NB4 (cell line): ENCODE data around the gene DERA.

Experiments
- DNase-seq: peaks from one replicate; pipeline ENCODE4 v3.0.0; 2010; ENCODE audit warnings: low read depth
- H3K4me3 ChIP-seq: one replicate; pipeline ENCODE4 v1.5.1; 2011; ENCODE audit warnings: mild to moderate bottlenecking, low read depth, low read length, moderate library complexity
- CTCF ChIP-seq: IDR thresholded peaks from one replicate; pipeline ENCODE4 v1.5.1; 2012; ENCODE audit warnings: low read depth, low read length
- MAX ChIP-seq: IDR thresholded peaks from 2 replicates; pipeline ENCODE4 v1.6.1; 2011; ENCODE audit warnings: low read depth, low read length
- MYC ChIP-seq: IDR thresholded peaks from 2 replicates; pipeline ENCODE4 v1.6.1; 2011; ENCODE audit warnings: low read depth, low read length
- POLR2A ChIP-seq: IDR thresholded peaks from 2 replicates; pipeline ENCODE4 v1.6.1; 2011; ENCODE audit warnings: mild to moderate bottlenecking; ENCODE audit not compliant: insufficient read length; ENCODE audit errors: extremely low read depth

DERA gene

DNA sequence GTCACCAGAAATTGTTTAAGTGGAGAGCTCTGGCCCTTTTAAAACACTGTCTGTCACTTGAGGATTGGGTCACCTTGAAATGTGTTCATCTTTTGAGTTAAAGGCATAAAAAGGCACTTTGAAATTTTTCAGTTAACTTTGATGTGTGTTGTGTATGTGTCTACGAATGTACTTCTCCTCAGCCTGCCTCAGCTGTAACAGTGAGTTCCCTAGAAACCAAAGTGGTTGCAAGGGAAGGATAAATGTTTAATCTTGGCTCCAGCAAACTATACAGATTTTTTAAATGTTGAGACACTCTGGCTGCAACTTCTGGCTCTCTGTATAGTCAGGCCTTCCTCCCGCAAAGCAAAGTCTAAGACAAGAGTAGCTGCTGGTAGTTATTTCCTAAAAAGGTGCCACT, 8.3 kb downstream of the DERA start:
- H3K4me3 ChIP-seq, result no peak overlapping the region
- no peak for DNase-seq

GRCh38 chr12:15924956-15925355, 13.8 kb downstream of the DERA start:
- no peak for DNase-seq
- H3K4me3 ChIP-seq, result no peak overlapping the region
- TF ChIP-seq MYC (no peak), CTCF (no peak), MAX (no peak), POLR2A (no peak)

More for the DNA sequence above, 8.3 kb downstream of the DERA start:
- no peak for TF ChIP-seq CTCF
- no peak for TF ChIP-seq POLR2A
- TF ChIP-seq MYC, result no peak
- TF ChIP-seq MAX, result no peak

GRCh38 chr12:15928346-15928745, 17.2 kb downstream of the DERA start:
- no peak for TF ChIP-seq MYC
- no peak for TF ChIP-seq CTCF
- TF ChIP-seq MAX, result no peak
- no peak for TF ChIP-seq POLR2A
- no peak overlapping the region for H3K4me3 ChIP-seq
- DNase-seq, result no peak

GRCh38 chr12:15928870-15929571, 17.9 kb downstream of the DERA start:
- TF ChIP-seq CTCF (no peak), MAX (no peak), MYC (no peak), POLR2A (no peak)
- H3K4me3 ChIP-seq, result no peak overlapping the region
- no peak for DNase-seq

DNA sequence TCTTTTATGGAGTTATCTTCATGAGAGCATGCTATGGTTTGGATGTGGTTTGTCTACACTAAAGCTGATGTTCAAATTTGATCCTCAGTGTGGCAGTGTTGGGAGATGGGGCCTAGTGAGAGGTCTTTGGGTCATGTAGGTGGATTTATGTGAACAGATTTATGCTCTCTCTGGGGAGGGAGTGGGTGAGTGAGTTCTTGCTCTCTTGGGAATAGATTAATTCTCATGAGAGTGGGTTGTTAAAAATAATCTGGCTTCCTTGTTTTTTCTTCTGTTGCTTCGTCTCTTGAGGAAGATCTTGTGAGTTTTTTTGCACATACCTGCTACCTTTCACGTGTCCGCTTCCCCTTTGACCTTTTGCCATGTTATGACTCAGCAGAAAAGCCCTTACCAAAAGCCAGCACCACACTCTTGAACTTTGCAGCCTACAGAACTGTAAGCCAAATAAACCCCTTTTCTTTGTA, 20.5 kb downstream of the DERA start:
- DNase-seq, result peak; percentile 46
- H3K4me3 ChIP-seq, result no peak overlapping the region
- no peak for TF ChIP-seq CTCF
- no peak for TF ChIP-seq POLR2A
- no peak for TF ChIP-seq MYC
- TF ChIP-seq MAX, result no peak
